NCI-H2227 treated with DMSO at 0.1 percent for 48 hours (cell line): ENCODE data around the gene KREMEN1.
"Not testable (repeated sequence)": the region's sequence is repeated elsewhere in the genome, so short reads cannot be mapped to it uniquely, and the experiment has no call there.

Experiments used
- DNase-seq: peaks from one replicate; lab custom pipeline; 2025; lab: John Stamatoyannopoulos, UW

The KREMEN1 gene

GRCh38 chr22:29078036-29078868 is 5.4 kb downstream of the KREMEN1 start:
- DNase-seq, result no peak

- DNase-seq, result no peak
Observed at GRCh38 chr22:29078869-29079207, 6.0 kb downstream of the KREMEN1 start.

GRCh38 chr22:29079218-29079901 is 6.5 kb downstream of the KREMEN1 start:
- DNase-seq, result peak; percentile 38

GRCh38 chr22:29080106-29080975 is 7.5 kb downstream of the KREMEN1 start:
- peak; percentile 40 for DNase-seq

GRCh38 chr22:29081517-29082236 is 8.8 kb downstream of the KREMEN1 start:
- DNase-seq, result no peak

- no peak for DNase-seq
Observed at GRCh38 chr22:29082826-29083545, 10.2 kb downstream of the KREMEN1 start.

GRCh38 chr22:29083576-29083932 is 10.7 kb downstream of the KREMEN1 start:
- not testable (repeated sequence) for DNase-seq

GRCh38 chr22:29083933-29084591 is 11.2 kb downstream of the KREMEN1 start:
- no peak for DNase-seq

- DNase-seq, result no peak
Observed at GRCh38 chr22:29087012-29087411, 14.2 kb downstream of the KREMEN1 start.

GRCh38 chr22:29088809-29089208 is 16.0 kb downstream of the KREMEN1 start:
- DNase-seq, result no peak

- no peak for DNase-seq
Observed at GRCh38 chr22:29089507-29089906, 16.7 kb downstream of the KREMEN1 start.

- DNase-seq, result no peak
Observed at GRCh38 chr22:29090039-29090438, 17.2 kb downstream of the KREMEN1 start.

- no peak for DNase-seq
Observed at GRCh38 chr22:29092243-29092642, 19.4 kb downstream of the KREMEN1 start.

GRCh38 chr22:29093030-29093429 is 20.2 kb downstream of the KREMEN1 start:
- no peak for DNase-seq

- no peak for DNase-seq
Observed at GRCh38 chr22:29093501-29094300, 20.9 kb downstream of the KREMEN1 start.

GRCh38 chr22:29095459-29095858 is 22.6 kb downstream of the KREMEN1 start:
- DNase-seq, result no peak

- no peak for DNase-seq
Observed at GRCh38 chr22:29096736-29097669, 24.2 kb downstream of the KREMEN1 start.

GRCh38 chr22:29098296-29098695 is 25.5 kb downstream of the KREMEN1 start:
- no peak for DNase-seq

GRCh38 chr22:29102300-29102699 is 29.5 kb downstream of the KREMEN1 start:
- no peak for DNase-seq
